K562 (cell line): ENCODE data around the gene FAM187B. TPM values are rescaled to one million over a fixed set of nuclear protein-coding genes. Genes with fewer than 3 reads are reported as not detected.

ENCODE experiments used
- BMI1 ChIP-seq: fragments of 150-350 bp; IDR thresholded peaks from 2 replicates; pipeline ENCODE4 v1.6.1; 2014; ENCODE audit warnings: low read length
- CREM ChIP-seq: IDR thresholded peaks from 2 replicates; pipeline ENCODE4 v1.6.1; 2014; ENCODE audit warnings: antibody characterized with exemption, low read depth
- DPF2 ChIP-seq: fragments of 450-650 bp; IDR thresholded peaks from 2 replicates; pipeline ENCODE4 v1.6.1; 2016
- HCFC1 ChIP-seq: IDR thresholded peaks from 2 replicates; pipeline ENCODE4 v1.6.1; 2012; ENCODE audit warnings: low read depth, low read length, improper control_type of control experiment
- HMG20B ChIP-seq: fragments of 250-450 bp; sonication (Bioruptor Pico); IDR thresholded peaks from 2 replicates; pipeline ENCODE4 v1.5.0; 2021; ENCODE audit warnings: mild to moderate bottlenecking
- MYNN ChIP-seq, 2 experiments: sonication (generic); formaldehyde crosslinking in 1 of 2; IDR thresholded peaks; 2 replicates each; pipeline versions ENCODE4 v1.5.0 to v1.6.1; 2016 to 2020; ENCODE audit warnings: antibody characterized with exemption in 1 of 2, missing genetic modification reagents in 1 of 2
- NFE2L1 ChIP-seq: fragments of 450-650 bp; IDR thresholded peaks from 2 replicates; pipeline ENCODE4 v1.6.1; 2016; ENCODE audit warnings: missing genetic modification characterization, low read depth, mild to moderate bottlenecking, missing compliant biosample characterization, moderate library complexity, borderline replicate concordance
- NR2C2 ChIP-seq, 2 experiments: fragments of 200-800 bp in 1 of 2; sonication (Bioruptor generic) in 1 of 2; sonication (generic) in 1 of 2; formaldehyde crosslinking in 1 of 2; IDR thresholded peaks; 2 replicates each; pipeline versions ENCODE4 v1.6.1 to v1.8.0; 2016 to 2022; ENCODE audit warnings: mild to moderate bottlenecking in 1 of 2, missing compliant biosample characterization in 1 of 2, missing genetic modification characterization in 1 of 2, missing genetic modification reagents in 1 of 2
- PHB2 ChIP-seq: fragments of 450-650 bp; IDR thresholded peaks from 2 replicates; pipeline ENCODE4 v1.6.1; 2017; ENCODE audit warnings: low read depth
- RBM15 ChIP-seq: fragments of 200-400 bp; formaldehyde crosslinking; IDR thresholded peaks from 2 replicates; pipeline ENCODE4 v1.6.1; 2018; ENCODE audit warnings: mild to moderate bottlenecking, low read length, moderate library complexity; ENCODE audit not compliant: insufficient read depth
- ZBED1 ChIP-seq: IDR thresholded peaks from 2 replicates; pipeline ENCODE4 v1.6.1; 2014
- ZBTB7A ChIP-seq: IDR thresholded peaks from 2 replicates; pipeline ENCODE4 v1.6.1; 2011; ENCODE audit warnings: low read depth, mild to moderate bottlenecking, low read length, moderate library complexity, borderline replicate concordance; ENCODE audit not compliant: control insufficient read depth
- ZKSCAN3 ChIP-seq: fragments of 250-450 bp; sonication (Bioruptor Pico); IDR thresholded peaks from 2 replicates; pipeline ENCODE4 v1.4.0; 2020
- ZNF311 ChIP-seq: fragments of 250-450 bp; sonication (Bioruptor Pico); IDR thresholded peaks from 2 replicates; pipeline ENCODE4 v1.4.0; 2020; ENCODE audit warnings: mild to moderate bottlenecking, moderate library complexity
- ZNF436 ChIP-seq: fragments of 250-450, 450-650 bp; sonication (Bioruptor Pico); formaldehyde crosslinking; IDR thresholded peaks from 2 replicates; pipeline ENCODE4 v1.7.0; 2020; ENCODE audit warnings: mild to moderate bottlenecking
- polyA plus RNA-seq, 8 experiments: library from polyadenylated mRNA; depleted of rRNA in 4 of 8; stranded (reverse) in 5 of 8; unstranded in 3 of 8; fragments of >200 nt; fragmentation: Nextera tagmentation in 2 of 8; fragmentation: Illumina TruSeq in 1 of 8; extraction: Ambion mirVana in 2 of 8; extraction: Trizol in 1 of 8; gene quantifications; 2 replicates each; pipeline versions ENCODE4 v1.2.1 to v1.2.3, GENCODE V29; 2011 to 2014; ENCODE audit warnings: inconsistent platforms in 1 of 8, missing spikeins in 1 of 8
- total RNA-seq, 7 experiments: library from RNA; depleted of rRNA in 6 of 7; stranded (reverse); fragments of >200 nt in 6 of 7; fragmentation: Illumina TruSeq in 2 of 7; extraction: Trizol in 2 of 7; gene quantifications; 2 replicates each; pipeline versions ENCODE4 v1.2.1 to v1.2.3, GENCODE V29; 2011 to 2021; ENCODE audit warnings: low replicate concordance in 1 of 7
- TF ChIP-seq, protein P1 (sequence below), 3 experiments: fragments of 200-800 bp in 1 of 3; fragments of 250-450 bp in 1 of 3; fragments of 450-650 bp in 1 of 3; sonication (Bioruptor Pico) in 1 of 3; sonication (Bioruptor generic) in 1 of 3; formaldehyde crosslinking in 1 of 3; IDR thresholded peaks; 2 replicates each; pipeline versions ENCODE4 v1.6.1 to v1.8.0; 2016 to 2022; ENCODE audit warnings: mild to moderate bottlenecking in 2 of 3, missing genetic modification characterization in 2 of 3, missing compliant biosample characterization in 1 of 3, moderate library complexity in 1 of 3
- TF ChIP-seq, protein P2 (sequence below), 2 experiments: fragments of 250-450 bp in 1 of 2; fragments of 450-650 bp in 1 of 2; sonication (Bioruptor Pico) in 1 of 2; IDR thresholded peaks; 2 replicates each; pipeline versions ENCODE4 v1.6.1 to v1.8.0; 2016 to 2021; ENCODE audit warnings: mild to moderate bottlenecking in 2 of 2, moderate library complexity in 2 of 2, missing compliant biosample characterization in 1 of 2, missing genetic modification characterization in 1 of 2
- TF ChIP-seq, protein P3 (sequence below): sonication (generic); formaldehyde crosslinking; IDR thresholded peaks from 2 replicates; pipeline ENCODE4 v1.8.0; 2022; ENCODE audit warnings: missing genetic modification reagents, mild to moderate bottlenecking, borderline replicate concordance
- TF ChIP-seq, protein P4 (sequence below): fragments of 450-650 bp; IDR thresholded peaks from 2 replicates; pipeline ENCODE4 v1.6.1; 2017; ENCODE audit warnings: antibody characterized with exemption

FAM187B gene
- total and polyA plus RNA-seq, 9 of the 15 experiments (the other 6 are each of a cell fraction or from before 2014, with no cell fraction given) = 0.04 to 0.09 TPM; not detected in 7

- TF ChIP-seq, protein P1, sequence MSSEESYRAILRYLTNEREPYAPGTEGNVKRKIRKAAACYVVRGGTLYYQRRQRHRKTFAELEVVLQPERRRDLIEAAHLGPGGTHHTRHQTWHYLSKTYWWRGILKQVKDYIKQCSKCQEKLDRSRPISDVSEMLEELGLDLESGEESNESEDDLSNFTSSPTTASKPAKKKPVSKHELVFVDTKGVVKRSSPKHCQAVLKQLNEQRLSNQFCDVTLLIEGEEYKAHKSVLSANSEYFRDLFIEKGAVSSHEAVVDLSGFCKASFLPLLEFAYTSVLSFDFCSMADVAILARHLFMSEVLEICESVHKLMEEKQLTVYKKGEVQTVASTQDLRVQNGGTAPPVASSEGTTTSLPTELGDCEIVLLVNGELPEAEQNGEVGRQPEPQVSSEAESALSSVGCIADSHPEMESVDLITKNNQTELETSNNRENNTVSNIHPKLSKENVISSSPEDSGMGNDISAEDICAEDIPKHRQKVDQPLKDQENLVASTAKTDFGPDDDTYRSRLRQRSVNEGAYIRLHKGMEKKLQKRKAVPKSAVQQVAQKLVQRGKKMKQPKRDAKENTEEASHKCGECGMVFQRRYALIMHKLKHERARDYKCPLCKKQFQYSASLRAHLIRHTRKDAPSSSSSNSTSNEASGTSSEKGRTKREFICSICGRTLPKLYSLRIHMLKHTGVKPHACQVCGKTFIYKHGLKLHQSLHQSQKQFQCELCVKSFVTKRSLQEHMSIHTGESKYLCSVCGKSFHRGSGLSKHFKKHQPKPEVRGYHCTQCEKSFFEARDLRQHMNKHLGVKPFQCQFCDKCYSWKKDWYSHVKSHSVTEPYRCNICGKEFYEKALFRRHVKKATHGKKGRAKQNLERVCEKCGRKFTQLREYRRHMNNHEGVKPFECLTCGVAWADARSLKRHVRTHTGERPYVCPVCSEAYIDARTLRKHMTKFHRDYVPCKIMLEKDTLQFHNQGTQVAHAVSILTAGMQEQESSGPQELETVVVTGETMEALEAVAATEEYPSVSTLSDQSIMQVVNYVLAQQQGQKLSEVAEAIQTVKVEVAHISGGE (CRISPR knock-in tag; IDR thresholded peaks at IDR 0.05) = peak in 1 of 3 experiments; percentile 74; a peak in 2 of 6 replicates
- TF ChIP-seq ZKSCAN3 (peak; percentile 73; the same call in 1 of the 2 replicates), CREM (0 out of 2 replicates have a peak, but pooled peaks have one; percentile 43), ZNF311 (peak; percentile 97), ZBTB7A (peak; percentile 91), NR2C2 (CRISPR knock-in tag; IDR thresholded peaks at IDR 0.05) (peak; percentile 21; the same call in 1 of the 2 replicates), NR2C2 (tag; IDR thresholded peaks at IDR 0.05) (peak; percentile 80), DPF2 (peak; percentile 91), BMI1 (no peak), PHB2 (no peak), RBM15 (no peak), HCFC1 (no peak; the same call in 1 of the 2 replicates), NFE2L1 (tag) (peak; percentile 66; the same call in 1 of the 2 replicates), HMG20B (peak; percentile 92), ZNF436 (CRISPR knock-in tag) (peak; percentile 88), MYNN (IDR thresholded peaks at IDR 0.05) (no peak), MYNN (CRISPR knock-in tag; IDR thresholded peaks at IDR 0.05) (no peak), ZBED1 (0 out of 2 replicates have a peak, but pooled peaks have one; percentile 29)
- TF ChIP-seq, protein P2, sequence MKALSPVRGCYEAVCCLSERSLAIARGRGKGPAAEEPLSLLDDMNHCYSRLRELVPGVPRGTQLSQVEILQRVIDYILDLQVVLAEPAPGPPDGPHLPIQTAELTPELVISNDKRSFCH (CRISPR knock-in tag; IDR thresholded peaks at IDR 0.05) = peak; percentile 84; the same call in 1 of the 2 replicates
- TF ChIP-seq, protein P2 (tag; IDR thresholded peaks at IDR 0.05) = peak; percentile 99
- TF ChIP-seq, protein P3, sequence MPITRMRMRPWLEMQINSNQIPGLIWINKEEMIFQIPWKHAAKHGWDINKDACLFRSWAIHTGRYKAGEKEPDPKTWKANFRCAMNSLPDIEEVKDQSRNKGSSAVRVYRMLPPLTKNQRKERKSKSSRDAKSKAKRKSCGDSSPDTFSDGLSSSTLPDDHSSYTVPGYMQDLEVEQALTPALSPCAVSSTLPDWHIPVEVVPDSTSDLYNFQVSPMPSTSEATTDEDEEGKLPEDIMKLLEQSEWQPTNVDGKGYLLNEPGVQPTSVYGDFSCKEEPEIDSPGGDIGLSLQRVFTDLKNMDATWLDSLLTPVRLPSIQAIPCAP (CRISPR knock-in tag) = no peak
- TF ChIP-seq, protein P4, sequence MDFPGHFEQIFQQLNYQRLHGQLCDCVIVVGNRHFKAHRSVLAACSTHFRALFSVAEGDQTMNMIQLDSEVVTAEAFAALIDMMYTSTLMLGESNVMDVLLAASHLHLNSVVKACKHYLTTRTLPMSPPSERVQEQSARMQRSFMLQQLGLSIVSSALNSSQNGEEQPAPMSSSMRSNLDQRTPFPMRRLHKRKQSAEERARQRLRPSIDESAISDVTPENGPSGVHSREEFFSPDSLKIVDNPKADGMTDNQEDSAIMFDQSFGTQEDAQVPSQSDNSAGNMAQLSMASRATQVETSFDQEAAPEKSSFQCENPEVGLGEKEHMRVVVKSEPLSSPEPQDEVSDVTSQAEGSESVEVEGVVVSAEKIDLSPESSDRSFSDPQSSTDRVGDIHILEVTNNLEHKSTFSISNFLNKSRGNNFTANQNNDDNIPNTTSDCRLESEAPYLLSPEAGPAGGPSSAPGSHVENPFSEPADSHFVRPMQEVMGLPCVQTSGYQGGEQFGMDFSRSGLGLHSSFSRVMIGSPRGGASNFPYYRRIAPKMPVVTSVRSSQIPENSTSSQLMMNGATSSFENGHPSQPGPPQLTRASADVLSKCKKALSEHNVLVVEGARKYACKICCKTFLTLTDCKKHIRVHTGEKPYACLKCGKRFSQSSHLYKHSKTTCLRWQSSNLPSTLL = no peak
Observed at GRCh38 chr19:35204799-35205732, 23.5 kb downstream of the FAM187B start (continued).
